ENCODE measurements around the gene RABGAP1L.

RABGAP1L gene

DNA sequence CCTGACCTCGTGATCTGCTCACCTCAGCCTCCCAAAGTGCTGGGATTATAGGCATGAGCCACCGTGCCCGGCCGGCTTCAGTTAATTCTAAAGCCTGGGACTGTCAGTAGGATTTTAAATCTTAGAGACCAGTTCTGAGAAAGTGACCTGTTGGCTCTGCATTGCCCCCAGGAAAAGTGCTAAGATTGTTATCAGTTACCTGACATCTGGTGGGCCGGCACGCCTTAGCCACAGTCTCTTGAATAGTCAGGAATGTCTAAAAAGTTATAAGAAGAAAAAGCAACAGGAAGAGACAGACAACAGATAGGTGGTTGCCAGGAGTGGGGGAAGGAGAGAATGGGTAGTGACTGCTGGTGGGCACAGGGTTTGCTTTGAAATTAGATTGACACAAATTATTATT is 35.1 kb downstream of the RABGAP1L start:
- DNase-seq (ENCODE audit: extremely low read depth in 1 of 2, low read depth in 1 of 2), result no peak

DNA sequence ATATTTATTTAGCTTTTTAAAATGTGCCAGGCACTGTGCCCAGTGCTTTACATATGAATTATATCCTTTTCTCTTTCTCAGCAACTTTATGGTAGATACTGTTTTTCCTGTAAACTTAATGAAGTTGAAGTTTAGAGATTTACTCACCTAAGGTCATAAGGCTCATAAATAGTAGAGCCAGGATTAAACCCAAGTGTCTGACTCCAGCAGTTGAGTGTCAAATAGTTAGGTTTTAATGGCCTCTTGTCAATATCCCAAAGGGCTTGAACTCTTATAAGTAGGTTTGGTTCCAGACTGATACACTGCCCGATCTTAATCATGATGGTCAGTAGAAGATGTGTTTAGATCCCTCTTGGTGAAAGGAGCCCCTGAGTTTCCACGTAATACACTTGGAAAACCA is 37.8 kb downstream of the RABGAP1L start:
- no peak for DNase-seq (ENCODE audit: extremely low read depth in 1 of 2, low read depth in 1 of 2)

DNA sequence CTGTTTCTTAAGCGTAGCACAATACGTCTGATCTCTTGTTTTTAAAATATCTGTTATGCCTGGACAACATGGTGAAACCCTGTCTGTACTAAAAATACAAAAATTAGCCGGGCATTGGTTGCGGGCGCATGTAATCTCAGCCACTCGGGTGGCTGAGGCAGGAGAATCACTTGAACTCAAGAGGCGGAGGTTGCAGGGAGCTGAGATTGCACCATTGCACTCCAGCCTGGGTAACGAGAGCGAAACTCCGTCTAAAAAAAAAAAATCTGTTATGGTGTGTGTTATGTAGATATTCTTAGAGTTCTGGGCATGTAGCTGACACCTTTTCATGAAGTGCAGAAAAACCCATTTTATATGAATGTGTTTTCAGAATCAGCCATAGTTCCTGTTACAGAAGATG is 38.2 kb downstream of the RABGAP1L start:
- no peak for DNase-seq (ENCODE audit: extremely low read depth in 1 of 2, low read depth in 1 of 2)

DNA sequence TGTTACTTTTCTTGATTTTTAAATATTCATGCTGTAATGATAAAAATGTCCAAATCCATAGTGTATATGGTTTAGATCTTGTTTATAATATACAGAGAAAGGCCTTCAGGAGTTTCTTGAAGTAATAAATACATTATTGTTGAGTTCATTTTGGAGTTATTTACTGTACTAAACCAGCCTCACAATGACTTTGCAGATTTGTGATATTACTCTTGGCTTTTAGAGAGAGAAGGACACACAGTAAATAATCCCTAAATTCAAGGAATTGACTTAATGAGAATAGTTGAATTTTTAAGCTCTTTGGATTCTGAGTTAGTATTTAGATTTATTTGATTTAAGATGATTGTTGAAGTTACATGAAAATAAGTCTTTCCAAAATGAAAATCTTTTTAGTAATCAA is 38.9 kb downstream of the RABGAP1L start:
- no peak for DNase-seq (ENCODE audit: extremely low read depth in 1 of 2, low read depth in 1 of 2)

DNA sequence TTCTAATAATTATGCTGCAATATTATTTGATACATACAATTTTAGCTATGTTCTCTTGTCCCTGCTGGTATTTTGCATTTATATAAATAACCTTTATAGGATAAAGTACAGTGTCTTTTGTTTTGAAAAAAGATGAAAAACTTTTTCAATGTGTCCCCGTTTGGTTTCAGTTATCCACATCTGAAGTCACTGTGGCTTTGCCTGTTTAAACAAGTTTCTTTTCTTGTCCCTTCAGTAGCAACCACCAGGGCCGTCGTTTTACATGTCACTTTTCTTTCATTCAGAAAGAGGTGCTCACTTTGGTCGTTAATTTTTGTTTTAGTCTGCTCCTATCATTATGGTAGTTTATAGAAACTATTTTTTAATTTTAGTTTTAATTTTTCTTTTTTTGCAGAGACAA is 41.4 kb downstream of the RABGAP1L start:
- no peak for DNase-seq (ENCODE audit: extremely low read depth in 1 of 2, low read depth in 1 of 2)

DNA sequence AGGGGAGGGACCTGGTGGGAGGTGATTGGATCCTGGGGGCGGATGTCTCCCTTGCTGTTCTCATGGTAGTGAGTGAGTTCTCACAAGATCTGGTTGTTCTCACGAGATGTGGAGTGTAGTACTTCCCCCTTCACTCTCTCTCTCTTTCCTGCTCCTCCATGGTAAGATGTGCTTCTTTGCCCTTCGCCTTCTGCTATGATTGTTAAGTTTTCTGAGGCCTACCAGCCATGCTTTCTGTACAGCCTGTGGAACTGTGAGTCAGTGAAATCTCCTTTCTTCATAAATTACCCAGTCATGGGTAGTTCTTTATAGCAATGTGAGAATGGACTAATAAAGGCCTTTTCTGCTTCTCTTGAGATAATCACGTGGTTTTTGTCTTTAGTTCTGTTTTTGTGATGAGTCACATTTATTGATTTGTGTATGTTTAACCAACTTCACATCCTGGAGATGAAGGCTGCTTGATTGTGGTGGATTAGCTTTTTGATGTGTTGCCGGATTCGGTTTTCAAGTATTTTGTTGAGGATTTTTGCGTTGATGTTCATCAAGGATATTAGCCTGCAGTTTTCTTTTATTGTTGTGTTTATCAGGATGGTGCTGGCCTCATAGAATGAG is 45.5 kb downstream of the RABGAP1L start:
- DNase-seq (ENCODE audit: extremely low read depth in 1 of 2, low read depth in 1 of 2), result no peak

DNA sequence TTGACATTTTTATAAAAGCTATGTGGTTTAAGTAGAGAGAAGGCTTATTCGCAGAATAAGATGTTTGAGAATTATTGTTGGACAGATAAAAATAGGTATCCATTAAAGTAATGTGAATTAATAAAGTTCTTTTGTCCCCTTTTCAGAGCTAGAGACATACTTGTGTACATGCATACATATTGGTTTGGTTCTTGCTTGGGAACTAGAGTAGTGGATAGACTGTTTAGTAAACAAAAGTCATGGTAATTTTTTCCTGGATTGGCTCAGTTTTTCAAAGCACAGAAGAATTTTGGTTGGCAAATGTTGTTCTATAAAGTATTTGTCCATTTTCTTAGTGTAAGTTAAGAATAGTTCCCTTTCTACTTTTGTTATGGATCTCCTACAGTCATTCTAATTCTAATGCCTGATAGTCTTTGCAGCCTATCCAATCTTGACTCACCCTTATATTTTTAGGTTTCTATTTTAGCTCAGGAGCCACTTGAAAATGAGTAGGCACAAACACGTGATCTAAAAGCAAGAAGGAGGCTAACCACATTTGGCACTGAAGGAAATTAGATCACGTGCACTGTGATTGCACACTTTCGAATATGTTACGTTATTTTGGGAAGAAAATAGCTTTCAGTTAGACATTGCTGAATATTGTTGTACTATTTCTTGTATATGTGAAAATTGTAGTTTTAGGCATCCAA is 47.0 kb downstream of the RABGAP1L start:
- no peak for DNase-seq (ENCODE audit: extremely low read depth in 1 of 2, low read depth in 1 of 2)

DNA sequence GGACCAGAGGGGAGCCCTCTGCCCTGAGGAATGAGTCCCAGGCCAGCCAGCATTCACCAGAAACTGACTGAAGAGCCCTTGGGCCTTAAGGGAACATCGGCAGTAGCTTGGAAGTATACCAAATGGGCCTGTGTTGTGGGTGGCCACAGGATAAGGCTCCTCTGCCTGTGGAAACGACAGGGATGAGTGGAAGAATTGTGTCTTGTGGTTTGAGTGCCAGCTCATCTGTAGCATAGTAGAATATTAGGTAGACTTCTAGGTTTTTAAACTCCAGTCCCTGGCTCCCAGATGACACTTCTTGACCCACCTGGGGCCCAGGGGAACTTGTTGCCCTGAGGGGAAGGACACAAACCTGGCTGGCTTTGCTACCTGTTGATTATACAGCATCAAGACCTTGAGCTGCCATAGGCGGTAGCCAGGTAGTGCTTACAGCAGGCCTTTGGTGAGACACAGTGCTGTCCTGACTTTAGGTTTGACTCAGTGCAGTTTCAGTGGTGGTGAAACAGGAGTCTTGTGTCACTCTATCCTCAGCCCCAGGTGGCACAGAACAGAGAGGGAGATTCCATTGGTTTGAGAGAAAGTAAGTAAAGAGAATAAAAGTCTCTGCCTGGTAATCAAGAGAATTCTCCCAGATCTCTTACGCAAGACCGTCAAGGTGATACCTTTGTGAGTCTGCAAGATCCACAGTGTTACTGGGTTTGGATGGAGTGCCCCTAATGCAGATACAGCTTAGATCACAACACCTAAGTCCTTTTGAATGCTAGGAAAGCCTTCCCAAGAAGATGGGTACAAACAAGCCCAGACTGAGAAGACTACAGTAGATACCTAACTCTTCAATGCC is 50.2 kb downstream of the RABGAP1L start:
- DNase-seq (ENCODE audit: extremely low read depth in 1 of 2, low read depth in 1 of 2), result no peak

DNA sequence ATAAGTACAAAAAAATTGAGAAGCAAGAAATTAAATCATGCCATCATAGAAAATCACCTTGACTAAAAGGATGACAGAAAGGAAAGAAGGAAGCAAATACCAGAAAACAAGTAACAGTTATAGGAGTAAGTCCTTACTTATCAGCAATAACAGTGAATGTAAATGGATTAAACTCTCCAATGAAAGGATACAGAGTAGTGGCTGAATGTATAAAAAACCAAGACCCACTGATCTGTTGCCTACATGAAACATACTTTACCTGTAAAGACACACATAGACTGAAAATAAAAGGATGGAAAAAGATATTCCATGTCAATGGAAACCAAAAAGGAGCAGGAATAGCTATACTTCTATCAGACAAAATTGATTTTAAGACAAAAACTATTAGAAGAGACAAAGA is 52.2 kb downstream of the RABGAP1L start:
- DNase-seq (ENCODE audit: extremely low read depth in 1 of 2, low read depth in 1 of 2), result no peak

DNA sequence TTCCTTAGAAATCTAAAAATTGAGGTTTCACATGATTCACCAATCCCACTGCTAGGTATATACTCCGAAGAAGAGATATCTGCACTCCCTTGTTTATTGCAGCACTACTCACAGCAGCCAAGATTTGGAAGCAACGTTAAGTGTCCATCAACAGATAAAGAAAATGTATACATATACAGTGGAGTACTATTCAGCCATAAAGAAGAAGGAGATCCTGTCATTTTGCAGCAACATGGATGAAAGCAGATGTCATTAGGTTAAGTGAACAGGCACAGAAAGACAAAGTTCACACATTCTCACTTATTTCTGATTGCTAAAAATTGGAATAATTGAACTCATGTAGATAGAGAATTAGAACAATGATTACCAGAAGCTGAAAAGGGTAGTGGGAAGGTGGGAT is 56.4 kb downstream of the RABGAP1L start:
- DNase-seq (ENCODE audit: extremely low read depth in 1 of 2, low read depth in 1 of 2), result no peak

DNA sequence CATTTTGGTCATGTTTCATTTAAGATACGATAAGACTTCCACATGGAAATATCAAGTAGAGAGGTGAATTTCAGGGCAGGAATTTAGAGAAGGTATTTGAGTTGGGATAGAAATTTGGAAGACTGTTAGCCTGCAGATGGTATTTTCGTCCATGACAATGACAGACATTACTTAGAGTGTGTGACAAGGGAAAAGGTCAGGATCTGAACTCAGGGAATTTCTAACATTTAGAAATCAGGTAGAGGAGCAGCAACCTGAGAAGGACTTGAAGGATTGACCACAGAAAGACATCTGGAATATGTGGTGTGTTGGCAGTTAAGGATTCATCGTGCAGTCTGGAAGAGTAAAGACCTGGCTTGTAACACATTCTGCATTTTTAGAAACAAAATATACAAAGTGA is 57.9 kb downstream of the RABGAP1L start:
- DNase-seq (ENCODE audit: extremely low read depth in 1 of 2, low read depth in 1 of 2), result no peak

DNA sequence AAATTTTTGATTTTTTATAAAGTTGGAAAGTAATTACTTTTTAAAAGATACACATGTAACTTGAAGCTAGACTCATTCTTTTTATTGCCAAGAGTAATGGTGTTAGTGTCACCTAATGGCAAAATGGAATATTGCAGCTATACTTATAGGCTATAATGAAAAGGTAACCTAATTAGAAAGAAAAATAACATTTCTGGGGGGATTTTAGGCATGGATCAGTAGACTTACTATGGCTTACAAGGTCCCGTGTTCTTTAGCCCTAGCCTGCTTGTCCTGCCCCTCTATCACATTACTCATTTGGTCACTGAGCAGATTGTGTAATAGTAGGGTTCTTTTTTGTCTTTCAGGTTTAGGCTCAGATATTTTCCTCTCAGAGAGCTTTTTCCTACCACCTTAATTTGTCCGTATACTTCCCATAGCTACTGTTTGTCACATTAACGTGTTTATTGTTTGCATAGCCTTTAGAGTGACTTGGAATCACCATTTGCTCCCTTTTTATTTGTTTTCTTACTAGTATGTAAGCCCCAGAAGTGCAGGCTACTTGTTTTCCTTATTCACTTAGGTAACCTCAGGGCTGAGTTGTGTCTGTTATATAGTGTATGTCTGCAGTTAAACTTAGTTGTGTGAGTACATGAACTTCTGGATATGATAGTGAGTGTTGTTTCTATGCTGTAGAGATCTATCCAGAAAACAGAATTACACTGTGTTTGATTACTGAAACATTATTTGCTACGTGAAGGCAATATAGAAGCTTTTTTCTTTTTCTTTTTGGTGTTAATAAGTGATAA is 58.7 kb downstream of the RABGAP1L start:
- no peak for DNase-seq (ENCODE audit: extremely low read depth in 1 of 2, low read depth in 1 of 2)

DNA sequence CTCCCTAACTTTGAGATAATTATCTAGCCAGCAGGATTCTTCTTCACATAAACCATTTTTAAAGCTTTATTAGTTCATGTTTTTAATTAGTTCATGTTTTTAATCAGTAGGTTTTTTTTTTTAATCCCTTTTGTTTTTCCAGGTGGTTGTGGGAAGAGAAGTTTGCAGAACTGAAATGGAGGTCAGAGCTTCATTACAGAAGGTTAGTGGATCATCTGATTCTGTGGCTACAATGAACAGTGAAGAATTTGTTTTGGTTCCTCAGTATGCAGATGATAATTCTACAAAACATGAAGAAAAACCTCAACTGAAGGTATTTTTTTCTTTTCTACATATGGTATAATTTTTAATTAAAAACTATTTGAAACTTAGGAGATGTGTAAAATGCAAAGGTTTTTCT is 59.7 kb downstream of the RABGAP1L start:
- DNase-seq (ENCODE audit: extremely low read depth in 1 of 2, low read depth in 1 of 2), result no peak

DNA sequence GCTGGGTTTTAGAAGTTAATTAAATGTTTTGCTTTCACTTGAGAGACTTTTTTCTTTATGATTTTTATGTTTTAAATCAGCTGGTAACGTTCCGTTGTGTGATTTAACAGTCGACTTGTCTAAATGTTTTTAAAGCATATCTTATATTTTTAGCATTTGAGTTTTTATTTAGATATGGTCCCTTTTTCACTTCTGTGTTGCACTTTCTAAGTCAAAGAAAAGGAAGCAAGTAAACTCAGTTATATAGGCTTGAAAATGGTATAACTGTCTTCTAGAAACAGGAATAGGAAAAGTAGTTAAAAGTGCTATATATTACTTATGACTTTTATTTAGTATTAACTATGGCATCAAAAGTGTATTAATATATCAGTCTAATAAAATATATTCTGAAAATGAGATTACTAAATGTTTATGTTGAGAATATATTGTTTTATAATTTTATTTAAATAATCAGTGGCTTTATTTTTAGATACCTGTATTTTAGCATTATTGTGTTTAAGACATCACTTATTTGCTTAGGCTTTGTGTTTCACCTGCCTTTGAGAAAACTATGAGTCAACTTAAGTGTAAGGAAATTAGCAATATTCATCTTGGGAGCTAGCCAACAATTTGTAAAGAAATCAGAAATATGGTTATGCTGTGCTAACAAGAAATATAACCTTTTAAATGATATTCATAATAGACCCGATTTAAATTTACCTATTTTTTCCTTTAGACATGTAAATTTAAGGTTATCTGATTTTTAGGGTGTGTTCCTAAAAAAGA is 60.5 kb downstream of the RABGAP1L start:
- no peak for DNase-seq (ENCODE audit: extremely low read depth in 1 of 2, low read depth in 1 of 2)

DNA sequence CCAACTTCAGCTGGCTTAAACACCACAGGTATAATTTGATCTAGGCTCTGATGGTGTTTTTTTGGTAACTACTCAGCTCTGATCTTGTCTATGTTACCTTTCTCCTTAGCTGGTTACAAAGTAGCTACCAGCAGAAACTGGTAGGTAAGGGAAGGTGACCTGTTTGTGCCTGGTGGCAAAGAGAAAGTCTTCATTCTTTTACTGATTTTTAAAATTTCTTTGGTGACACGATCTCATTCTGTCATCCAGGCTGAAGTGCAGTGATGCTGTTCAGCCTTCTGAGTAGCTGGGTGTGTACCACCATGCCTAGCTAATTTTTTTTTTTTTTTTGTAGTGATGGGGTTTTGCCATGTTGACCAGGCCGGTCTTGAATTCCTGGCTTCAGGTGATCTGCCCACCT is 62.4 kb downstream of the RABGAP1L start:
- DNase-seq (ENCODE audit: extremely low read depth in 1 of 2, low read depth in 1 of 2), result no peak

DNA sequence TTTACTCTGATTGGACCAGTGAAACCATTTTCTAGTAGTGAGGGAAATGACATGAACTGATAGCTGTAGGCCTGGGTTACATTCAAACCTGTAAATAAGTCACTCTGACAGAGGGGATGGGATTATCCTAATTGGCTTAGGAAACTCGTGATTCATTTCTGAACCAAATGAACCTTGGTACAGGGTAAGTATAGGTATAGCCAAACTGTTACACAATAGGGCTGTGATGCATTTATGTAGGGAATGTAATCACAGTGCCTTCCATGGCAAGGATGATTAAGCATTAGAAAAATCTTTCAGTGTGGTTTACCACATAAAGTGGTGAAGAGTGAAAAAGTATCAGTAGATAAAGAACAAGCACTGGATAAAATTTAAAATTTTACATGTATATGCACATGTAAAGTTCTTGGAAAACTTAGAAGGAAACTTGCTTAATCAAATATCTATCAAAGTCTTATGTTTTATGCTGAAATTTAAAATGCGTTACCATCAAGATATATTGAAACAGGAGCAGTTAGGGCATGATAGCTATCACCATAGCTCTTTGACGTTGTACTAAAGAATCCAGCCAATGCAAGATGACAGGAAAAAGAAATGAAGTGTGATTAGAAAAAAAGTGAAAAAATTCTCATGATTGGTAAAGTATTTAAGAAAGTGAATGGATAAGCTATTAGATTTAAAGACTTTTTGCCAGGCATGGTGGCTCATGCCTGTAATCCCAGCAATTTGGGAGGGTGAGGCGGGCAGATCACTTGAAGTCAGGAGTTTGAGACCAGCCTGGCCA is 63.0 kb downstream of the RABGAP1L start:
- DNase-seq (ENCODE audit: extremely low read depth in 1 of 2, low read depth in 1 of 2), result no peak

DNA sequence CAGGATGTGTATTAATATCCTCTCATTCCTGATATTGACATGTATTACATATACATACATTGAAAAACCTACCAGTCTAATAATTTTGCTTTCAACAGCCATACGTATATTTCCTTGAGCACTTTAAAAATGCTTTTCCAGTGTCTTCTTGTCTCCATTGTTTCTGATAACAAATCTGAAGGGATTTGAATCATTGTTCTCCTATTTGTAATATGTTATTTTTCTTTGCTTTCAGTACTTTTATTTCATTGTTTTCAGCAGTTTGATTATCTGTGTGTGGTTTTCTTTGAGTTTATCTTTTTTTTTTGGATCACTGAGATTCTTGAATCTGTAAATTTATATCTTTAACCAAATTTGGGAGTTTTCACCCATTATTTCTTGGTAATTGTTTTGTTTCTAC is 65.3 kb downstream of the RABGAP1L start:
- DNase-seq (ENCODE audit: extremely low read depth in 1 of 2, low read depth in 1 of 2), result no peak

DNA sequence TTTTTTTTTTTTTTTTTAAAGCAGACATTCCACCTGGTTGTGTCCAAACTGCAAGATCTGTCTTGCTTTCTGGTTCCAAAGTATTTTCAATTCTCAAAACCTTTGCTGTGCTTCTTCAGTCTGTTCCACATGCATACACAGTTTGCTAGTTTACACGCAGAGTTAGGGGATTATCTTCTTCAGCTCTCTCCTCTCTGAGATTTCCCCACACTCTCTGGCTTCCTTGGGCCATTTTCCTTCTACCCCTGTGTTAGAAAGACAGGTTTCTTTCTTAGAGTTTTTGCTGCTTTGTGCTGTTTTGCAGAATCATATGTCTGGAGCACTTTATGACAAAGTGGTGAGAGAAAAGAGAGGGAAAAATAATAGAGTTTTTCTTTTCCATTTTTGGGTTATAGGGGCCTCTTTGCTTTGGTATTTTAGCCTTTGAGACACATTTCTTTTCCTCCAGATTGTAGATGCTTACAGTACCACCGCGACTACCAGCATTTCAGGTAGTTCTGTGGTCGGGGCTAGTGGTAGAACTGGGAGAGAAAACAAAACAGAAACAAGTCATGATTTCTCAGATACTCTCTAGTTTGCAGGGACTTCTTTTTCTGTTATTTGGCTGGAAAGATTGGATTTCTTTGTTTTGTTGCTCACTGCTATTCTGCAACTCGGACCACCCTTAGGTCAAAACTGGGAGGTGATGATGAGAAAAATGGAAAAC is 66.3 kb downstream of the RABGAP1L start:
- DNase-seq (ENCODE audit: extremely low read depth in 1 of 2, low read depth in 1 of 2), result no peak

DNA sequence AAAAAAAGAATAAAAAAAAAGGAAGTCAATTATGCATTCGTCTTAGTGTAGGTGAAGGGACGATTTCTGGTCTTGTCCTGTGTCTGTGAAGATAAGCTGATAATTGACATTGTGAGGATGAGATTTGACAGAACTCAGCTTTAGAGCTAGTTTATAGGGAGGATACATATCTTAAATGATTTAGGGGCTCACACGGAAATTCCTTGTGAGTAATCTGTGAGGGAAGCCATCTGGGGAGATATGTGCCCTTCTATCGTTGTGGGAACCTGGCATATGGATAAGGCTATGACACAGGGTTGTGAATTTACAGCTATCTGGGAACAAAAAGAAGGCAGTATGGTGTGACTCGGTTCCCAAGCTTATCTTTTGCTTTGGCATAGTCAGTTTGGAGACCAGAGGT is 71.1 kb downstream of the RABGAP1L start:
- no peak for DNase-seq (ENCODE audit: extremely low read depth in 1 of 2, low read depth in 1 of 2)
